Activated effector memory CD4-positive, alpha-beta T cell treated with anti-CD3 and anti-CD28 coated beads, Interleukin-2, amount 50 U/mL, for 16 hours (primary cell): ENCODE measurements around the gene FAM131A.

Experiments used
- DNase-seq: peaks from one replicate; pipeline ENCODE4 v3.0.0-alpha.2; 2020

FAM131A gene

GRCh38 chr3:184358921-184359350 is 21.5 kb downstream of the FAM131A start:
- DNase-seq = no peak

- no peak for DNase-seq
Measured at GRCh38 chr3:184359610-184360009, 22.2 kb downstream of the FAM131A start.

GRCh38 chr3:184360070-184360928 is 22.9 kb downstream of the FAM131A start:
- no peak for DNase-seq

- DNase-seq = no peak
Measured at GRCh38 chr3:184360929-184361531, 23.6 kb downstream of the FAM131A start.

GRCh38 chr3:184361532-184361931 is 24.1 kb downstream of the FAM131A start, which contains the start of the genes CLCN2 and POLR2H:
TSS of gene CLCN2 (minus strand) at chr3:184361605. CDS start at chr3:184361479, 126 bp downstream.
TSS of gene POLR2H (plus strand) at chr3:184361710. CDS start at chr3:184363493, 1,783 bp downstream.
- peak; percentile 79 for DNase-seq

- peak; percentile 78 for DNase-seq
Measured at GRCh38 chr3:184361932-184362667, 24.7 kb downstream of the FAM131A start.

- DNase-seq = peak; percentile 98
Measured at GRCh38 chr3:184362668-184363546, 25.5 kb downstream of the FAM131A start.

GRCh38 chr3:184366619-184367289 is 29.4 kb downstream of the FAM131A start:
- DNase-seq = no peak

- DNase-seq = no peak
Measured at GRCh38 chr3:184368116-184368515, 30.7 kb downstream of the FAM131A start.

- no peak for DNase-seq
Measured at GRCh38 chr3:184368586-184369183, 31.3 kb downstream of the FAM131A start.

GRCh38 chr3:184371570-184372018 is 34.2 kb downstream of the FAM131A start:
- peak; percentile 83 for DNase-seq

- no peak for DNase-seq
Measured at GRCh38 chr3:184372296-184372821, 35.0 kb downstream of the FAM131A start.

GRCh38 chr3:184372911-184373310 is 35.5 kb downstream of the FAM131A start:
- DNase-seq = no peak

- no peak for DNase-seq
Measured at GRCh38 chr3:184373422-184373821, 36.0 kb downstream of the FAM131A start.

GRCh38 chr3:184375747-184376461 is 38.5 kb downstream of the FAM131A start:
- no peak for DNase-seq

GRCh38 chr3:184377374-184377773 is 40.0 kb downstream of the FAM131A start:
- no peak for DNase-seq

GRCh38 chr3:184377882-184378445 is 40.6 kb downstream of the FAM131A start, which contains the start of gene THPO:
TSS of gene THPO (minus strand) at chr3:184378207. CDS start at chr3:184376259, 1,948 bp downstream.
- DNase-seq = no peak

GRCh38 chr3:184378651-184379357 is 41.4 kb downstream of the FAM131A start:
- DNase-seq = peak; percentile 49
